HAP-1 (cell line): ENCODE data around the gene GALP.
"Not testable (repeated sequence)": the region's sequence is repeated elsewhere in the genome, so short reads cannot be mapped to it uniquely, and the experiment has no call there.

Experiments used
- DNase-seq, 2 experiments: peaks; one replicate each; pipeline ENCODE4 v3.0.0-alpha.2; 2016 to 2020; ENCODE audit warnings: low spot score in 2 of 2
- H3K27me3 ChIP-seq: fragments of 250-450 bp; sonication (Bioruptor Pico); 2 replicates; pipeline ENCODE4 v1.5.1; 2020; ENCODE audit warnings: low read depth, mild to moderate bottlenecking, moderate library complexity
- H3K36me3 ChIP-seq: fragments of 250-450 bp; sonication (Bioruptor Pico); replicated peaks from 2 replicates; pipeline ENCODE4 v1.5.1; 2020; ENCODE audit warnings: mild to moderate bottlenecking
- H3K4me1 ChIP-seq: fragments of 250-450 bp; sonication (Bioruptor Pico); 2 replicates; pipeline ENCODE4 v1.5.1; 2020; ENCODE audit warnings: mild to moderate bottlenecking
- H3K4me3 ChIP-seq: fragments of 250-450 bp; sonication (Bioruptor Pico); 2 replicates; pipeline ENCODE4 v1.5.1; 2020; ENCODE audit warnings: mild to moderate bottlenecking, moderate library complexity
- H3K9me3 ChIP-seq: fragments of 250-450 bp; sonication (Bioruptor Pico); 2 replicates; pipeline ENCODE4 v1.5.1; 2020; ENCODE audit warnings: mild to moderate bottlenecking, moderate library complexity
- in situ Hi-C: fragments of 300-500 bp; cut with MboI; formaldehyde crosslinking; loops from 3 replicates; pipeline ENCODE4 v1.14.3; 2020; ENCODE audit warnings: low sequenced_read_pairs, inconsistent platforms, mixed read lengths

Gene GALP

GRCh38 chr19:56175861-56176307 is at the start of gene GALP:
Gene GALP, plus strand, starts transcription at chr19:56176008. Its CDS starts 1,101 bp downstream, at chr19:56177109.
- DNase-seq, H3K4me3 ChIP-seq, H3K4me1 ChIP-seq, H3K27me3 ChIP-seq, H3K36me3 ChIP-seq, H3K9me3 ChIP-seq: not testable (repeated sequence)
- in situ Hi-C loops, result loop anchor here (10.0 kb wide), 1 partner anchor 101 kb away; no protein-coding TSS in a partner anchor

DNA sequence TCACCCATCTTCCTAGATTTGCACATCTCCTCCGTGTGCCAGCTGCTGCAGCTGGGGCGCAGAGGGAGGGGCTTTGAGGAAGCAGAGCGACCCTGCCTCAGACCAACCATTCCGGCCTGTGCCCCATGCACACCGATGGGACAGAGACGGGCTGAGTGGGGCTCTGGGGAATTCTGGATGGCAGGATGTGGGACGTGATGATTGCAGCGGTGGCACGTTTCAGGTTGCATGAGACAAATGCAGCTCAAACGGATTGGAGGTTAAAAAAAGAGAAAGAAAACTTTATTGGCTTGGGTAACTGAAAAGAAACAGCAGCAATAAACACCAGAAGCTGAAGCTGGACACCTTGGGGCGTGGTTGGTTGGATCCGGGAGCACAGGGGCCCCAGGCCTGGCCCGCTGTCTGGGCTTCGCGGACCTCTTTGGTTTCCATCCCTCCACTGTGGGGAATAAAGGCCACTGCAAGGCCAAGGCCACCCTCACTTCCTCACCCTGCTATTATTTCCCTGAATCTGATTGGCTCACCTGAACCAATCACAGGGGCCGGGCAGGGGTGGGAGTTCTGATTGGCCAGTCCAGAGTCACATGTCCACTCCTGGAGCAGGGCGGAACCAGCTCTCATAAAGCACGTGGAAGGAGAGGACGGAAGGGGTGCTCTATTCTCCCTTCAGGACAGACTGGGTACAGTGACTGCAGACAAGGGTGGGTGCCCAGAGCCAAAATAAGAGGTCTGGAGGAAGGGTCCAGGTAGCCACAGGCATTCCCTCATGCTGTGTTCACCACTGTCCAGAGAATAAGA is 48.6 kb upstream of the GALP start:
- Histone ChIP-seq H3K36me3 (no peaks in the 10 kb centered on the region), H3K9me3 (no peaks in the 10 kb centered on the region), H3K27me3 (no peaks in the 10 kb centered on the region), H3K4me1 (no peaks in the 10 kb centered on the region), H3K4me3 (no peak overlapping the region)
- no peak for DNase-seq
- in situ Hi-C loops, result no loop called here

GRCh38 chr19:56130006-56130405 is 45.8 kb upstream of the GALP start:
- no peak for DNase-seq
- no peaks in the 10 kb centered on the region for H3K36me3 ChIP-seq
- H3K27me3 ChIP-seq, result no peaks in the 10 kb centered on the region
- no peaks in the 10 kb centered on the region for H3K4me1 ChIP-seq
- in situ Hi-C loops, result no loop called here
- H3K4me3 ChIP-seq, result no peak overlapping the region
- no peaks in the 10 kb centered on the region for H3K9me3 ChIP-seq

DNA sequence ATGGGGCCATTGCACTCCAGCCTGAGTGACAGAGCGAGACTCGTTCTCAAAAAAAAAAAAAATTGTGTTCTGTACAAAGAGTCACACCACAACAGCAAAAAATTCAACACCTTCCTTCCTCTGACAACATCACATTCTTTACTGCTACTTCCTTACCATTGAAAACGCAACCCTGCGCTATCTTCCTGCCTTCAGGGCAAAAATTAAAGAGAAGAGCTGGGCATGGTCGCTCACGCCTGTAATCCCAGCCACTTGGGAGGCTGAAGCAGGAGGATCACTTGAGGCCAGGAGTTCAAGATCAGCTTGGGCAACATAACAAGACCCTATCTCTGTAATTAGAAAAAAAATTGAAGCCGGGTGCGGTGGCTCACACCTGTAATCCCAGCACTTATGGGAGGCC is 44.2 kb upstream of the GALP start:
- in situ Hi-C loops, result no loop called here
- DNase-seq, result no peak
- no peaks in the 10 kb centered on the region for H3K27me3 ChIP-seq
- H3K36me3 ChIP-seq, result no peaks in the 10 kb centered on the region
- no peaks in the 10 kb centered on the region for H3K9me3 ChIP-seq
- H3K4me3 ChIP-seq, result no peak overlapping the region
- H3K4me1 ChIP-seq, result no peaks in the 10 kb centered on the region

- in situ Hi-C loops, result no loop called here
- Histone ChIP-seq H3K36me3 (no peaks in the 10 kb centered on the region), H3K9me3 (no peaks in the 10 kb centered on the region), H3K4me1 (no peaks in the 10 kb centered on the region), H3K27me3 (no peaks in the 10 kb centered on the region), H3K4me3 (no peak overlapping the region)
- no peak for DNase-seq
Measured at GRCh38 chr19:56132316-56132822, 43.4 kb upstream of the GALP start.

- no peaks in the 10 kb centered on the region for H3K4me1 ChIP-seq
- H3K36me3 ChIP-seq, result no peaks in the 10 kb centered on the region
- in situ Hi-C loops, result no loop called here
- H3K9me3 ChIP-seq, result no peaks in the 10 kb centered on the region
- H3K27me3 ChIP-seq, result no peaks in the 10 kb centered on the region
- no peak for DNase-seq
- no peak overlapping the region for H3K4me3 ChIP-seq
Measured at GRCh38 chr19:56133858-56134653, 41.8 kb upstream of the GALP start.

GRCh38 chr19:56134654-56134921 is 41.2 kb upstream of the GALP start:
- no peaks in the 10 kb centered on the region for H3K36me3 ChIP-seq
- no peaks in the 10 kb centered on the region for H3K9me3 ChIP-seq
- no peaks in the 10 kb centered on the region for H3K27me3 ChIP-seq
- no peaks in the 10 kb centered on the region for H3K4me1 ChIP-seq
- in situ Hi-C loops, result no loop called here
- no peak for DNase-seq
- H3K4me3 ChIP-seq, result no peak overlapping the region

DNA sequence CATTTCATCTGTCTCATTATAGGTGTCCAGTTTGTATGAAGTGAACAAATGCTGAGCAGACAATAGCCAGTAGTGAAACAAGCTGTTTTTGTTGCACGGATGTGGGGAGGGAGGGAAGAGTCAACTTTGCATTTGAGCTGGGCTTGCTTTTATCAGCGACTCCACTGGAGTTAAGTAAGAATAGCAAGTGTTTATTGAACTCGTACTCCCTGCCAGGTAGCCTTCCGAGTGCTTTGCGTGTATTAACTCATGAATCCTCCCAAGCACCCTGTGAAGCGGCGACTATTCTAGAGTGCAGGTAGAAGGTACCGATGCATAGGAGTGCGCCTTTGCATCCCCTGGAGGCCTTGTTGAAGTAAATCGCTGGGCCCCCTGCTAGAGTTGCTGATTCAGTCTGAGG is 39.4 kb upstream of the GALP start:
- in situ Hi-C loops, result no loop called here
- H3K36me3 ChIP-seq, result no peaks in the 10 kb centered on the region
- H3K4me3 ChIP-seq, result no peak overlapping the region
- no peak for DNase-seq
- H3K27me3 ChIP-seq, result no peaks in the 10 kb centered on the region
- peaks cover 5% of the 10 kb centered on the region for H3K4me1 ChIP-seq
- H3K9me3 ChIP-seq, result no peaks in the 10 kb centered on the region

- Histone ChIP-seq H3K36me3 (no peaks in the 10 kb centered on the region), H3K4me3 (no peak overlapping the region), H3K4me1 (peaks cover 5% of the 10 kb centered on the region), H3K9me3 (no peaks in the 10 kb centered on the region), H3K27me3 (no peaks in the 10 kb centered on the region)
- in situ Hi-C loops, result no loop called here
- no peak for DNase-seq
Measured at GRCh38 chr19:56137405-56137804, 38.4 kb upstream of the GALP start.

DNA sequence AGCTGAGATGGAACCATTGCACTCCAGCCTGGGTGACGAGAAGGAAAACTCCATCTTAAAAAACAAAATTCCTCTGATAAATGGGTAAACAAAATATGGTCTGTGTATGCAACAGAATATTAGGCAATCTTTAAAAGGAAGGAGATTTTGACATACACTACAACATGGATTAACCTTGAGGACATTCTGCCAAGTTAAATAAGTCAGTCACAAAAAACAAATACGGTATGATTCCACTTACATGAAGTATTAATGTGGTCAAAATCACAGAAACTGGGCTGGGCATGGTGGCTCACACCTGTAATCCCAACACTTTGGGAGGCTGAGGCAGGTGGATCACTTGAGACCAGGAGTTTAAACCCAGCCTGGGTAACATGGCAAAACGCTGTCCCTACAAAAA is 37.7 kb upstream of the GALP start:
- no peak for DNase-seq
- Histone ChIP-seq H3K36me3 (no peaks in the 10 kb centered on the region), H3K4me1 (peaks cover 5% of the 10 kb centered on the region), H3K9me3 (no peaks in the 10 kb centered on the region), H3K4me3 (no peak overlapping the region), H3K27me3 (no peaks in the 10 kb centered on the region)
- in situ Hi-C loops, result no loop called here

- Histone ChIP-seq H3K4me1 (peaks cover 5% of the 10 kb centered on the region), H3K4me3 (peak overlapping the region; percentile 42), H3K36me3 (no peaks in the 10 kb centered on the region), H3K9me3 (no peaks in the 10 kb centered on the region), H3K27me3 (no peaks in the 10 kb centered on the region)
- no peak for DNase-seq
- in situ Hi-C loops, result no loop called here
Measured at GRCh38 chr19:56139847-56140582, 35.8 kb upstream of the GALP start.

DNA sequence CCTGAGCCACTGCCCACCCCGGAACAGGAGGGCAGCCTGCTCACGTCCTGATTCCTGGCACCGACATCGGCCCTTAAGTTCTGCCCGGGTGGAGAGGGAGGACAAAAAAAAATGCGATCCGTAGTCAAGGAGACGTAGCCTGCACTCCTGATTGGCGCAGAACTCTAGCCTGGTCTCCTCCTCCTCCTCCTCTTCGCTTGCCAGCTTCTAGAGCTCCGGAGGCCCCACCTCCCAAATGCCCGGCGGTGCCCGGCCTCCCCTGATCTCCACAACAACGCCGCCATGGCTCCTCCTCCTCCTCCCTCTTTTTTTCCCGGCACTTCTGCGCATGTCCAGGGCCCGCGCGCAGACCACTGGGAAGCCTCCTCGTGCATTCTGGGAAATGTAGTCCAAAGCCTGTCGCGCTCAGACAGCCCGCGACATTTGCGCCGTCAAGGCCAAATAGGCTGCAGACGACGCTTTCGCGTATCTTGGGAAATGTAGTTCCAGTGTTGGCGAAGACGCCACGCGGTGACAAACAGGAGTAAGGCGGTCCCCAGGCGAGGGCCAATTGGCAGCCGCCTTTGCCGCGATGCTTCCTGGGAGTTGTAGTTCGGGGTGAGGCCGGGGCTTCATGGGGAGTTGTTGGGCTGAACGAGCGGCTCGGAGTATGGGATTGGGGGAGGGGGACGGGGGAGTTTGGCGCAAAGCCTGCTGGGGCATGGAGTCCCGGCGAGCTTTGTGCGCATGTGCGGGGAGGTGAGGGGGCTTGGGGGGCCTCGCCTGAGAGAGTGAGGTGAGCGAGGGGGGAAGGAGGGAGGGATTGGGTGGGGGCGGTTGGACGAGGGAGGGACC is 35.0 kb upstream of the GALP start, which contains the start of gene ZNF444:
ZNF444 (plus strand) TSS at position 705 of the 834 bp plus-strand sequence. CDS start 5,625 bp downstream, outside the sequence.
- Histone ChIP-seq H3K4me3 (peak within 1 kb of the TSS; percentile 42), H3K4me1 (peaks cover 5% of the 10 kb centered on the region), H3K9me3 (no peaks in the 10 kb centered on the region), H3K27me3 (no peaks in the 10 kb centered on the region), H3K36me3 (no peaks in the 10 kb centered on the region)
- peak; percentile 98 to 99 for DNase-seq
- in situ Hi-C loops, result no loop called here

- peak overlapping the region; percentile 42 for H3K4me3 ChIP-seq
- no peaks in the 10 kb centered on the region for H3K36me3 ChIP-seq
- no peaks in the 10 kb centered on the region for H3K9me3 ChIP-seq
- peaks cover 5% of the 10 kb centered on the region for H3K4me1 ChIP-seq
- no peak for DNase-seq
- in situ Hi-C loops, result no loop called here
- H3K27me3 ChIP-seq, result no peaks in the 10 kb centered on the region
Measured at GRCh38 chr19:56141417-56141993, 34.3 kb upstream of the GALP start.
